ENCODE results near the gene UNG.

GRCh38 chr12:109057376-109057775 is 40.0 kb upstream of the UNG start:
- no peak for TF ChIP-seq CTCF (IDR thresholded peaks at IDR 0.05)
- no peak for TF ChIP-seq POLR2A (IDR thresholded peaks at IDR 0.05)
- TF ChIP-seq POLR2AphosphoS5 (IDR thresholded peaks at IDR 0.05): no peak

Data from breast epithelium (tissue), 3 donors.